ENCODE data around the gene SCGB1D2.

SCGB1D2 gene

DNA sequence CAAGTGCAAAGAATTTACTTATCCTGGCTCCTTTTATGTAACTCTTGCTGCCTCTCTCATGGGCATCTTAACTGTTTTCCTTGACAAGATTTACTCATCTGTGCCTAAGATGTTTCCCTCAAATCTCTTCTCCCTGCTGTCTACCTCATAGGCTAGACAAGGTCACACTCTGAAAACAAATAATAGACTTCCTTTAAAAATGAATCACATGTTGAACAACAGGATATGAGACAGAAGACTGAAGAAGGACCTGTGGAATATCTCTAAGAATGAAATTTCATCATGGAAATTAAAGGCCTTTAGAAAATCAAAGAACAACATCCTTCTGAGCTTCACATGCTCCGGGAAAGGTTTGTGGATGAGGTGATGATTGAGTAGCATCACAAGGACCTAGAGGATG lies 22.0 kb downstream of the SCGB1D2 start:
- no peak for DNase-seq

DNA sequence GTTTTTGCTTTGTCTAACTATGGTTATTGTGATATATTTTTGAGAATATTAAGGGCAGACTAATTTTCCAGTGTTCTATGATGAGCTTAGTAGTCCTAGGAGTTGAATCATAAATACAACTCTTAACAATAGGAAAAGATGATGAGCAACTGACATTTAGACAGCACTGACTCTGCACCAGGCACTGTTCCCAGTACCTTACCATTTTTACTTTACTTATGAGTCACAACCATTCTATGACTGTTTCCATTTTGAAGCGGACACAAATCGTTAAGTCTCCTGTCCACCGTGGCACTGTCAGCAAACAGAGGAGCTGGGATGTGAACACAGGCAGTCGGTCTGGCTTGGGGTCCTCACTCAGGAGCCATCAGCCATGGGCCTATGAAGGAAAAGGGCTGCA lies 24.5 kb downstream of the SCGB1D2 start:
- DNase-seq, result peak; percentile 35

- no peak for DNase-seq
These were observed 25.0 kb downstream of the SCGB1D2 start for GRCh38 chr11:62267050-62267449.

- no peak for DNase-seq
These were observed 25.5 kb downstream of the SCGB1D2 start for GRCh38 chr11:62267576-62267975.

DNA sequence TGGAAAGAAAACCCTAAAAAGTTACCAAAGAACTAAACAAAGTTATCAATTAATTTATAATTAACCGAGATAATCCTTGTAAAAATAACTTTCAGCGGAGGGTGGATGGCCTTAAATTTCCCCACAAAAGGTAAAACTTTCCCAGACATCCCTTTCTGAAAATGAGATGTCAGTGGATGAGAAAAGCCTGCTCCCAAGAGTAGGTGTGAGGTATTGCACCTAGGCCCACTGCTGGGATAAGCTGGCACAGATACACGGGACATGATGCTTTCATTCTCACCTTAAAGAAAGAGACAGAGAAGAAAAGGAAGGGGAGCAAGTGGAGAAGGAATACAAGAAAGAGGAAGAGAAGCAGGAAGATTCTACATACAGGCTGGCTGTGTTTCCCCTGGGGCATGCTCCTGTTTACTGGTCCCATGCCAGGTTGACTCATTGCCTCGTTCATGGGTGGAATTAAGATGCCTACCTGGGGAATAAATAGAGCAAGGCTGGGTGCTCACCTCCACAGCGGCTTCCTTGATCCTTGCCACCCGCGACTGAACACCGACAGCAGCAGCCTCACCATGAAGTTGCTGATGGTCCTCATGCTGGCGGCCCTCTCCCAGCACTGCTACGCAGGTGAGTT lies 27.7 kb downstream of the SCGB1D2 start, which contains the start of gene SCGB2A2:
SCGB2A2 (plus strand) TSS at position 505 of the 625 bp plus-strand sequence; CDS start at position 564, 59 bp downstream.
- peak; percentile 60 for DNase-seq

GRCh38 chr11:62273284-62273683 lies 31.2 kb downstream of the SCGB1D2 start:
- no peak for DNase-seq

DNA sequence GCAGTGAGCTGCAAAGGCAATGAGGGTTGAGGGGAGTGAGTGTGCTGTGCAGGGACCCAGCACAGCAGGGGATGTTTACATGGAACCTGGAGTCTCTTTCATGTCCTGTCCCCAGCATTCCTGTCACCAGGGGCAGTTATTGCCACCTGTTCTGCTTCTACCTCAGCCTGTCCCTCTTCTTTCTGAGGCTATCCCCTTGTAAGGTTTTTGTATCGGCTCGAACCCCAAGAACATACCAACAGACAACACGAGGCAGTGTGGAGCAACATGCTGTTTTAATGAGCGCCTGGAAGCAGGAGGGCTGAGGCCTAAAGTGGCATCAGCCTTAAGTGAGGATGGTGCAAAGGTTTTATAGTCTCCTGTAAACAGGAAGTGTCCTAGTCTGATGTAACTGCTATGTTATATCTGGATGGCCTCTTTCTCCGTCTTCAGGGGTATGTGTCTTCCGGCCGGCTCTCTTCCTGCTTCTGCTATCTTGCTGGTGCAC lies 31.8 kb downstream of the SCGB1D2 start:
- peak; percentile 40 for DNase-seq

DNA sequence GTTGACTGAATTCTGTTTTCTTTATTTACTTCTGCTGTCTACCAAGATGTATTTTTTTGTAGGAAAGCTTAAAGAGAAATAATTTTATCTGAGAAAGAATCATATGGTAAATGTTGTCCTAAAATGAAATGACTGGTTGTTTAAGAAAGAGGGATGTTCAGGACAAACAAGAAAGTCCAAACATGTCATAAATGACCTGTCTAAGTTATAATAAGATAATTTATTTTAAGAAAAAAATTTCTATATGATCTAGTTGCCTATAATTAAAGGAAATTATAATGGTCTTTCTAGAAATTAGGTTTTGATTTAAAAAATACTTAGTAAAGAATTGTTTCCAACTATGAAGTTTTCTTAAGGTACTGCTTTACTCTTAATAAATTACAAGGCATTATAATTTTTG lies 38.4 kb downstream of the SCGB1D2 start:
- no peak for DNase-seq
